ENCODE results near the gene PLEKHA4.

DNA sequence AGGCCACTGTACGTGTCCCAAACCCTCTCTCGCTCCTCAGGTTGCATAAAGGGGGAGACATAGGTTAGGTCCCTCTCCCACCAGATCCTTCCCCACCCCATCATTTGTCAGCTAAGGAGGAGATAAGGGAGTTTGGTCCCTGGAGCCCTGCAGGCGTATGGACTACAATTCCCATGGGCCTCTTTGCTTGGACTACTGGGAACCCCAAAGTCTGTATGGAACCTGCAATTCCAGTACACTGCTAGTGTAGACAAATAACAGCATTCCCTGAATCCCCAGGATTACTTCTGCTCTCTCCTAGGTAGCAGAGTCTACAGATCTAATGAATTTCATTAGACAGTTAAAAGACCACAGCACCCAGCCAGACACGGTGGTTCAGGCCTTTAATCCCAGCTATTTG lies 16.1 kb downstream of the PLEKHA4 start:
- TF ChIP-seq GATA3 (IDR thresholded peaks at IDR 0.05; ENCODE audit: low read depth, low read length) (no peak), GATA2 (IDR thresholded peaks at IDR 0.05; ENCODE audit: low read depth, low read length) (no peak)
